PC-3 (cell line): ENCODE results near the gene ASTN2. TPM values are rescaled to one million over a fixed set of nuclear protein-coding genes. Genes with fewer than 3 reads are reported as not detected.

Experiments used
- ATAC-seq: fragments of 200-7000 bp; cut with Tn5 transposase; 2 replicates; pipeline ENCODE4 v1.9.1; 2020; ENCODE audit warnings: mild to moderate bottlenecking, moderate library complexity
- BruUV-seq: library from RNA; stranded (reverse); fragments of 400-500 nt; replicated peaks from 2 replicates; lab custom pipeline; 2021; lab: Mats Ljungman, UMichigan
- CTCF ChIA-PET: fragments of 300-600 bp; sonication (Branson Sonifier 250); formaldehyde crosslinking; loops from one replicate; lab custom pipeline; 2022; ENCODE audit warnings: antibody characterized with exemption; lab: Charles Lee
- POLR2A ChIA-PET: fragments of 300-600 bp; sonication (Branson Sonifier 250); formaldehyde crosslinking; loops from one replicate; lab custom pipeline; 2022; ENCODE audit warnings: antibody characterized with exemption; ENCODE audit not compliant: unreplicated experiment; lab: Charles Lee
- DNase-seq: peaks from one replicate; pipeline ENCODE4 v3.0.0-alpha.2; 2015
- H2AFZ ChIP-seq: fragments of 300-600 bp; sonication (generic); 2 replicates; pipeline ENCODE4 v1.6.0; 2016; ENCODE audit warnings: antibody characterized with exemption, low read length
- H3F3A ChIP-seq: fragments of 300-600 bp; sonication (generic); one replicate; pipeline ENCODE4 v1.6.0; 2017; ENCODE audit warnings: antibody characterized with exemption, low read length, control low read depth, mild to moderate bottlenecking; ENCODE audit not compliant: unreplicated experiment
- H3K27ac ChIP-seq: fragments of 300-600 bp; sonication (generic); 2 replicates; pipeline ENCODE4 v1.5.1; 2016; ENCODE audit warnings: mild to moderate bottlenecking, low read length
- H3K27me3 ChIP-seq: fragments of 300-600 bp; sonication (generic); 2 replicates; pipeline ENCODE4 v1.6.1; 2016; ENCODE audit warnings: low read length, mixed read lengths
- H3K36me3 ChIP-seq: fragments of 300-600 bp; sonication (generic); 2 replicates; pipeline ENCODE4 v1.6.1; 2016; ENCODE audit warnings: low read depth, mixed run types, low read length, mixed read lengths
- H3K4me1 ChIP-seq: fragments of 300-600 bp; sonication (generic); 2 replicates; pipeline ENCODE4 v1.5.1; 2016; ENCODE audit warnings: low read length; ENCODE audit not compliant: insufficient read depth
- H3K4me2 ChIP-seq: fragments of 300-600 bp; sonication (generic); 2 replicates; pipeline ENCODE4 v1.6.0; 2016; ENCODE audit warnings: low read length
- H3K4me3 ChIP-seq: fragments of 300-600 bp; sonication (generic); 2 replicates; pipeline ENCODE4 v1.5.1; 2016; ENCODE audit warnings: mild to moderate bottlenecking, low read length, mixed read lengths
- H3K79me2 ChIP-seq: fragments of 300-600 bp; sonication (generic); 2 replicates; pipeline ENCODE4 v1.6.1; 2017; ENCODE audit warnings: low read length, mixed read lengths
- H3K9ac ChIP-seq: fragments of 300-600 bp; sonication (generic); 2 replicates; pipeline ENCODE4 v1.6.0; 2016; ENCODE audit warnings: mild to moderate bottlenecking, low read length
- H3K9me2 ChIP-seq: fragments of 300-600 bp; sonication (generic); replicated peaks from 2 replicates; pipeline ENCODE4 v1.6.1; 2016; ENCODE audit warnings: mixed run types, low read length, mixed read lengths
- H3K9me3 ChIP-seq: fragments of 300-600 bp; sonication (generic); 2 replicates; pipeline ENCODE4 v1.6.1; 2016; ENCODE audit warnings: low read length, mixed read lengths
- H4K20me1 ChIP-seq: fragments of 300-600 bp; sonication (generic); 2 replicates; pipeline ENCODE4 v1.6.1; 2016; ENCODE audit warnings: low read length, mixed read lengths
- CTCF ChIP-seq: fragments of 300-600 bp; sonication (generic); conservative IDR thresholded peaks from 2 replicates; pipeline ENCODE4 v1.5.1; 2017; ENCODE audit warnings: antibody characterized with exemption, low read depth, mild to moderate bottlenecking, low read length
- EZH2 ChIP-seq: fragments of 300-600 bp; sonication (generic); IDR thresholded peaks from one replicate; pipeline ENCODE4 v1.6.1; 2017; ENCODE audit warnings: antibody characterized with exemption, mild to moderate bottlenecking, low read length; ENCODE audit not compliant: unreplicated experiment
- EZH2phosphoT487 ChIP-seq: fragments of 300-600 bp; sonication (generic); IDR thresholded peaks from 2 replicates; pipeline ENCODE4 v1.6.1; 2018; ENCODE audit warnings: mild to moderate bottlenecking, antibody characterized with exemption, low read length, borderline replicate concordance
- intact Hi-C: fragments of 100-400 bp; cut with micrococcal nuclease; formaldehyde crosslinking; loops from 2 replicates; pipeline ENCODE4 v1.9.0; 2023
- total RNA-seq: library from RNA; depleted of rRNA; stranded (reverse); fragments of >200 nt; gene quantifications from 2 replicates; pipeline ENCODE4 v1.2.3, GENCODE V29; 2014

ASTN2 gene
- total RNA-seq, 1 experiment from 2014 or later, result 3.5 TPM

GRCh38 chr9:117461386-117461785 lies 46.5 kb upstream of the ASTN2 start:
- ChIA-PET POLR2A (no interaction called here), CTCF (no interaction called here)
- H3K9me3 ChIP-seq, result no peaks in the 10 kb centered on the region
- no peak overlapping the region for H3K27ac ChIP-seq
- H3K27me3 ChIP-seq, result no peaks in the 10 kb centered on the region
- H2AFZ ChIP-seq, result no peak overlapping the region
- H3K79me2 ChIP-seq, result no peaks in the 10 kb centered on the region
- H3K4me3 ChIP-seq, result no peak overlapping the region
- H3K36me3 ChIP-seq, result no peaks in the 10 kb centered on the region
- ATAC-seq, result no peak
- H3K9ac ChIP-seq, result no peak overlapping the region
- TF ChIP-seq EZH2phosphoT487 (no peak), EZH2 (no peak), CTCF (no peak)
- no peaks in the 10 kb centered on the region for H3K9me2 ChIP-seq
- H4K20me1 ChIP-seq, result no peaks in the 10 kb centered on the region
- BruUV-seq, result no TSS peak
- H3K4me2 ChIP-seq, result no peak overlapping the region
- intact Hi-C loops, result no loop called here
- DNase-seq, result no peak
- no peaks in the 10 kb centered on the region for H3F3A ChIP-seq
- H3K4me1 ChIP-seq, result no peaks in the 10 kb centered on the region

DNA sequence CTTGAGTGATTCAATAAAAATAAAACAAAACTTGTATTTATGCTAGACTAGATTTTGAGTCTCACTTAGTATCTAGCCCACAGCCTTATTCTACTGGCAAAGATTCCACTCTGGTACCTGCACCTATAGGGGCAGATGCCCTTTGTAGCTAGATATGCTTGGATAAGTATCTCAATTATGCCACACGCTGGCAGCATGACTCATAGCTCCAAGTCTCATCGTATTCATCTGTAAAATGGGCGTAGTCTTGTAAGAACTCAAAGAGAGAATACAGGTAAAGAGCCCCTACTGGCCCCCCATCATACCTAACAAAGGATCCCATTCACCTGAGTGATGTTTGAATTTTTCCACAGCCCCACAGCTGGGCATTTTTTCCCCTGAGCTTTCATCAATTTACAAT lies 45.9 kb upstream of the ASTN2 start:
- POLR2A ChIA-PET, result no interaction called here
- no peak for TF ChIP-seq CTCF
- no peak for TF ChIP-seq EZH2
- no peak for TF ChIP-seq EZH2phosphoT487
- no peaks in the 10 kb centered on the region for H3K9me3 ChIP-seq

GRCh38 chr9:117459913-117460312 lies 45.1 kb upstream of the ASTN2 start:
- no TSS peak for BruUV-seq
- no peak for ATAC-seq
- POLR2A ChIA-PET, result no interaction called here

More for the DNA sequence above, 45.9 kb upstream of the ASTN2 start:
- Histone ChIP-seq H3F3A (no peaks in the 10 kb centered on the region), H3K4me1 (no peaks in the 10 kb centered on the region), H2AFZ (no peak overlapping the region), H3K36me3 (no peaks in the 10 kb centered on the region), H3K27ac (no peak overlapping the region), H3K4me3 (no peak overlapping the region), H4K20me1 (no peaks in the 10 kb centered on the region), H3K4me2 (no peak overlapping the region), H3K9ac (no peak overlapping the region), H3K27me3 (no peaks in the 10 kb centered on the region), H3K79me2 (no peaks in the 10 kb centered on the region), H3K9me2 (no peaks in the 10 kb centered on the region)
- intact Hi-C loops, result no loop called here
- DNase-seq (no peak), ATAC-seq (no peak)
- CTCF ChIA-PET, result no interaction called here
- BruUV-seq, result no TSS peak

More at GRCh38 chr9:117459913-117460312, 45.1 kb upstream of the ASTN2 start:
- Histone ChIP-seq H3K9ac (no peak overlapping the region), H3K36me3 (no peaks in the 10 kb centered on the region), H3F3A (no peaks in the 10 kb centered on the region), H4K20me1 (no peaks in the 10 kb centered on the region), H3K4me1 (no peaks in the 10 kb centered on the region), H3K4me2 (no peak overlapping the region), H3K4me3 (no peak overlapping the region), H2AFZ (no peak overlapping the region), H3K9me2 (no peaks in the 10 kb centered on the region), H3K79me2 (no peaks in the 10 kb centered on the region), H3K27ac (no peak overlapping the region), H3K27me3 (no peaks in the 10 kb centered on the region), H3K9me3 (no peaks in the 10 kb centered on the region)
- intact Hi-C loops, result no loop called here
- CTCF ChIA-PET, result no interaction called here
- DNase-seq, result no peak
- no peak for TF ChIP-seq EZH2phosphoT487
- TF ChIP-seq EZH2, result no peak
- no peak for TF ChIP-seq CTCF
